Measurements from ENCODE around the gene OR7G2.
"Not testable (repeated sequence)": the region's sequence is repeated elsewhere in the genome, so short reads cannot be mapped to it uniquely, and the experiment has no call there.

Gene OR7G2

GRCh38 chr19:9075064-9075949, 32.0 kb downstream of the OR7G2 start:
- DNase-seq (ENCODE audit: low spot score), result no peak

- DNase-seq (ENCODE audit: low spot score), result no peak
These were observed 33.5 kb downstream of the OR7G2 start for GRCh38 chr19:9073806-9074205.

- not testable (repeated sequence) for DNase-seq (ENCODE audit: low spot score)
These were observed 35.6 kb downstream of the OR7G2 start for GRCh38 chr19:9071720-9072119.

GRCh38 chr19:9070066-9070465, 37.2 kb downstream of the OR7G2 start:
- DNase-seq (ENCODE audit: low spot score), result no peak

GRCh38 chr19:9065457-9066014, 41.7 kb downstream of the OR7G2 start:
- no peak for DNase-seq (ENCODE audit: low spot score)

GRCh38 chr19:9061879-9062278, 45.4 kb downstream of the OR7G2 start:
- no peak for DNase-seq (ENCODE audit: low spot score)

- DNase-seq (ENCODE audit: low spot score), result no peak
These were observed 46.5 kb downstream of the OR7G2 start for GRCh38 chr19:9060564-9061340.

GRCh38 chr19:9058905-9059667, 48.2 kb downstream of the OR7G2 start:
- no peak for DNase-seq (ENCODE audit: low spot score)

- DNase-seq (ENCODE audit: low spot score), result no peak
These were observed 49.6 kb downstream of the OR7G2 start for GRCh38 chr19:9057505-9058258.

GRCh38 chr19:9056131-9056530, 51.1 kb downstream of the OR7G2 start:
- DNase-seq (ENCODE audit: low spot score), result not testable (repeated sequence)

GRCh38 chr19:9054765-9055164, 52.5 kb downstream of the OR7G2 start:
- no peak for DNase-seq (ENCODE audit: low spot score)

GRCh38 chr19:9054207-9054606, 53.1 kb downstream of the OR7G2 start:
- no peak for DNase-seq (ENCODE audit: low spot score)

- not testable (repeated sequence) for DNase-seq (ENCODE audit: low spot score)
These were observed 53.6 kb downstream of the OR7G2 start for GRCh38 chr19:9053674-9054073.

- no peak for DNase-seq (ENCODE audit: low spot score)
These were observed 54.4 kb downstream of the OR7G2 start for GRCh38 chr19:9052894-9053293.

Small RNAs within 50 kb of the gene (small RNA-seq; reads per million reads assigned to genes)
- gene OR1M4P, result 0 reads per million in 2 experiments
